ENCODE data around the gene TBC1D10A.

The TBC1D10A gene

GRCh38 chr22:30275625-30276024, 51.1 kb downstream of the TBC1D10A start:
- DNase-seq (ENCODE audit: extremely low spot score) = no peak
- ChIA-PET CTCF (interaction anchor here (1.0 to 2.5 kb wide), 5 partner anchors 12 to 168 kb away, joined by 3 to 10 read pairs (median 7); partner anchors contain the start of gene CASTOR1), POLR2A (no interaction called here)
- no peak for TF ChIP-seq CTCF (IDR thresholded peaks at IDR 0.05; ENCODE audit: control extremely low read depth, extremely low read depth, low read depth, missing control alignments)

- ChIA-PET POLR2A (no interaction called here), CTCF (no interaction called here)
- DNase-seq (ENCODE audit: extremely low spot score) = no peak
- TF ChIP-seq CTCF (IDR thresholded peaks at IDR 0.05; ENCODE audit: control extremely low read depth, extremely low read depth, low read depth, missing control alignments) = no peak
Measured at GRCh38 chr22:30274437-30274812, 52.3 kb downstream of the TBC1D10A start.

- CTCF ChIA-PET = no interaction called here
- no peak for DNase-seq (ENCODE audit: extremely low spot score)
- TF ChIP-seq CTCF (IDR thresholded peaks at IDR 0.05; ENCODE audit: control extremely low read depth, extremely low read depth, low read depth, missing control alignments) = no peak
- POLR2A ChIA-PET = no interaction called here
Measured at GRCh38 chr22:30273711-30274436, 52.9 kb downstream of the TBC1D10A start.

GRCh38 chr22:30272781-30273601, 53.8 kb downstream of the TBC1D10A start:
- POLR2A ChIA-PET = no interaction called here
- DNase-seq (ENCODE audit: extremely low spot score) = no peak
- CTCF ChIA-PET = no interaction called here
- no peak for TF ChIP-seq CTCF (IDR thresholded peaks at IDR 0.05; ENCODE audit: control extremely low read depth, extremely low read depth, low read depth, missing control alignments)

- DNase-seq (ENCODE audit: extremely low spot score) = no peak
- no peak for TF ChIP-seq CTCF (IDR thresholded peaks at IDR 0.05; ENCODE audit: control extremely low read depth, extremely low read depth, low read depth, missing control alignments)
- ChIA-PET POLR2A (interaction anchor here (0.7 kb wide), 1 partner anchor 65 kb away, joined by 3 read pairs; no protein-coding TSS in a partner anchor), CTCF (interaction anchor here (1.7 to 11.9 kb wide), 2 partner anchors 9 to 17 kb away, joined by 5 to 171 read pairs; partner anchors contain the start of gene CASTOR1)
Measured at GRCh38 chr22:30270832-30271231, 55.9 kb downstream of the TBC1D10A start.

- no peak for TF ChIP-seq CTCF (IDR thresholded peaks at IDR 0.05; ENCODE audit: control extremely low read depth, extremely low read depth, low read depth, missing control alignments)
- CTCF ChIA-PET = interaction anchor here (1.2 to 11.9 kb wide), 3 partner anchors 13 to 160 kb away, joined by 4 to 171 read pairs (median 6); partner anchors contain the start of gene CASTOR1
- no peak for DNase-seq (ENCODE audit: extremely low spot score)
- POLR2A ChIA-PET = no interaction called here
Measured at GRCh38 chr22:30268331-30268730, 58.4 kb downstream of the TBC1D10A start.

All from GM10248 (cell line).